Ovary (tissue), 9 donors: ENCODE data around the gene AGAP5. TPM values are rescaled to one million over a fixed set of nuclear protein-coding genes. Genes with fewer than 3 reads are reported as not detected.
A peak's percentile ranks its signal among the peaks of the same experiment; 100 is the strongest.
"Not testable (repeated sequence)": the region's sequence is repeated elsewhere in the genome, so short reads cannot be mapped to it uniquely, and the experiment has no call there.

Experiments used
- DNase-seq, 5 donors: peaks; one replicate each; pipeline ENCODE4 v3.0.0-alpha.2; 2019 to 2020
- H3K27ac ChIP-seq, 2 donors: fragments of 200-600 bp; one replicate each; pipeline versions ENCODE4 v1.5.1 to v1.8.0; 2019 to 2022
- H3K27me3 ChIP-seq: fragments of 200-600 bp; one replicate; pipeline ENCODE4 v1.8.0; 2022
- H3K36me3 ChIP-seq: fragments of 200-600 bp; sonication (generic); one replicate; pipeline ENCODE4 v1.5.1; 2019
- H3K4me1 ChIP-seq: one replicate; pipeline ENCODE4 v1.8.1; 2013; ENCODE audit warnings: mild to moderate bottlenecking, moderate library complexity; ENCODE audit not compliant: insufficient read depth
- H3K4me3 ChIP-seq: fragments of 200-600 bp; sonication (generic); one replicate; pipeline ENCODE4 v1.5.1; 2017
- H3K9me3 ChIP-seq, 2 donors: fragments of 200-600 bp in 1 of 2; sonication (generic) in 1 of 2; one replicate each; pipeline versions ENCODE4 v1.5.1 to v1.8.1; 2013 to 2019; ENCODE audit warnings: mild to moderate bottlenecking in 1 of 2, moderate library complexity in 1 of 2
- EP300 ChIP-seq: sonication (generic); formaldehyde crosslinking; IDR thresholded peaks from one replicate; pipeline ENCODE4 v1.6.1; 2017; ENCODE audit warnings: antibody characterized with exemption
- POLR2A ChIP-seq: fragments of 450-650 bp; IDR thresholded peaks from one replicate; pipeline ENCODE4 v1.6.1; 2017; ENCODE audit warnings: antibody characterized with exemption, mild to moderate bottlenecking, moderate library complexity
- WGBS, 3 donors: extraction: QIAGEN DNeasy Blood & Tissue Kit in 1 of 3; methylation state at CpG; one replicate each; pipeline versions ENCODE4 v1.1.5 to v1.1.7; 2013 to 2017; 5-methylcytosine and 5-hydroxymethylcytosine counted together
- intact Hi-C, 4 donors: fragments of 100-400 bp; cut with DNase I; formaldehyde crosslinking; loops; one replicate each; pipeline versions ENCODE4 v1.11.0 to v1.15.1; 2022 to 2023
- polyA plus RNA-seq, 2 donors: library from polyadenylated mRNA; stranded (reverse); fragments of 200-250 nt in 1 of 2; fragments of 350-450 nt in 1 of 2; fragmentation: Illumina TruSeq in 1 of 2; extraction: RNeasy Lipid Tissue Mini Kit (QIAGEN cat#74804) in 1 of 2; gene quantifications; one replicate each; pipeline ENCODE4 v1.2.3, GENCODE V29; 2013 to 2014
- total RNA-seq, 7 donors: library from RNA; depleted of rRNA in 2 of 7; stranded (reverse); fragments of >200 nt in 2 of 7; fragmentation: NEBNext Ultra II Directional in 3 of 7; extraction: Animal tissue kit (Norgen Biotek cat#: 25700) in 3 of 7; gene quantifications; one replicate each; pipeline versions ENCODE4 v1.1.0 to v1.2.4, GENCODE V29; 2016 to 2023
- TF ChIP-seq, protein P1 (sequence below), 3 donors: fragments of 450-650 bp in 2 of 3; fragments of 200-600 bp in 1 of 3; IDR thresholded peaks; one replicate each; pipeline versions ENCODE4 v1.5.1 to v1.8.0; 2016 to 2022; ENCODE audit warnings: antibody characterized with exemption in 3 of 3, mild to moderate bottlenecking in 1 of 3
- donor health status: DM: no; HTN: no; CAD: no; lungs with moderate emphysema.
- donor health status: DM: no; HTN: no; CAD: no.
- donor health status: Bipolar disorder and iron deficiency.
- donor health status: DM: yes; HTN: yes; CAD: no.
- donor health status: DM: no; HTN: no; CAD: no.
- donor health status: DM: yes; HTN: yes; CAD: no.

Gene AGAP5
- total and polyA plus RNA-seq, 9 donors: 2.0 to 11.1 (median 6.6) TPM

DNA sequence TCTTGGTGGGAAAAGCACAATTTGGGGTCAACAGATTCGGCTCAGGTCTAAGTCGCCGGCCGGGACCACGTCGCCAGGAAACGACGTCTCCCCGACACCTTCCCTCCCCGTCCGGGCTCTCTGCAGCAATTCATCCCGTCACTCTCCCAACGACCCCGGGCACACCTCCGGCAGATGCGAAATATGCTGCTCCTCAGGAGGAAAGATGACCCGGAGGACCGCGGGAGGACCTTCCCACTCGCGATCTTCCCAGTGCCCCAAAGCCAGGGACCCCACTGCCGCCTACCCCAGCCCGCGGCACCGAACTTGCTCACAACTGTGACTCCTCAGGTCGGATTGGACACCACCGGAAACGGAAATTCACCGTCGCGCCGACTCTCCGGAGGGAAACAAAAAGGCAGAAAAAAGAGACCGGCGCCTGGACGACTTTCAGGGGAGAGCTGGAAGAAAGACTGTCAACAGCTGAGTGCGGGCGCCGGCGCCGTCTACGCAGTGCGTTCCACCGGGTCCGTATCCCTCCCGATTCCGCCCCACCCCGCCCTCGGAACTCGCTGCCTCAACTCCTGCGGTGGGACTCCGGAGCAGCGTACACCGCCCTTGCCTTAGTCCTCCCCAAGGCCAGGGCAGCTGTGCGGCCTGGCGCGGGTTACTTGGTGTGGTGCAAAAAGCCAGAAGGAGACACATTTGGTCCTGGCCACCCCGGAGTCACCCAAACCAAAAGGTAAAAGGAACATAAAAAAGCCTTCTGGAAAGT lies 32.4 kb upstream of the AGAP5 start:
- 0% methylated on average over 58 of the region's 58 CpGs for WGBS, 3 donors
- Histone ChIP-seq H3K4me1 (peaks cover 9% of the 10 kb centered on the region), H3K27me3 (no peaks in the 10 kb centered on the region), H3K9me3 (no peaks in the 10 kb centered on the region), H3K4me3 (peak overlapping the region; percentile 66), H3K27ac (peak overlapping the region; percentile 35 to 78), H3K36me3 (no peaks in the 10 kb centered on the region)
- intact Hi-C loops: no loop called here
- TF ChIP-seq POLR2A: peak; percentile 30
- TF ChIP-seq, protein P1, sequence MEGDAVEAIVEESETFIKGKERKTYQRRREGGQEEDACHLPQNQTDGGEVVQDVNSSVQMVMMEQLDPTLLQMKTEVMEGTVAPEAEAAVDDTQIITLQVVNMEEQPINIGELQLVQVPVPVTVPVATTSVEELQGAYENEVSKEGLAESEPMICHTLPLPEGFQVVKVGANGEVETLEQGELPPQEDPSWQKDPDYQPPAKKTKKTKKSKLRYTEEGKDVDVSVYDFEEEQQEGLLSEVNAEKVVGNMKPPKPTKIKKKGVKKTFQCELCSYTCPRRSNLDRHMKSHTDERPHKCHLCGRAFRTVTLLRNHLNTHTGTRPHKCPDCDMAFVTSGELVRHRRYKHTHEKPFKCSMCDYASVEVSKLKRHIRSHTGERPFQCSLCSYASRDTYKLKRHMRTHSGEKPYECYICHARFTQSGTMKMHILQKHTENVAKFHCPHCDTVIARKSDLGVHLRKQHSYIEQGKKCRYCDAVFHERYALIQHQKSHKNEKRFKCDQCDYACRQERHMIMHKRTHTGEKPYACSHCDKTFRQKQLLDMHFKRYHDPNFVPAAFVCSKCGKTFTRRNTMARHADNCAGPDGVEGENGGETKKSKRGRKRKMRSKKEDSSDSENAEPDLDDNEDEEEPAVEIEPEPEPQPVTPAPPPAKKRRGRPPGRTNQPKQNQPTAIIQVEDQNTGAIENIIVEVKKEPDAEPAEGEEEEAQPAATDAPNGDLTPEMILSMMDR (IDR thresholded peaks at IDR 0.05): no peak
- no peak for TF ChIP-seq EP300
- DNase-seq: peak; percentile 80 to 91 (median 83)

DNA sequence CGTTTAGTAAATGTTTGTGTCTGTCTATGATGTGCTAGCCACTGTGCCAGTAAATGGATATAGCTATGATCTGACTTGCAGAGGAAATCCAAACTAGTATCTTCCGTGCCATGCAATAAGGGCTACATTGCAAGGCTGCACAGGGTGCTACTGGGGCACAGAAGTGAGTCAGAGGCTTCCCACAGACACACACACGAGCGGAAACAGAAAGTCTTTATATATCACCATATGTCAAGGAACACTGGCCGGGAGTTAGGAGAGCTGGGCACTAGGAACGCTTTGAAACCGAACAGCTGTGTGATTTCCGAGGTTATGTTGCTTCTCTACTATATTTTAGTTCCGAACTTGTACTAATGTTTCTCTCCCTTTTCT lies 31.9 kb upstream of the AGAP5 start:
- peak overlapping the region; percentile 35 to 78 for H3K27ac ChIP-seq
- DNase-seq, H3K9me3 ChIP-seq, intact Hi-C loops, H3K4me1 ChIP-seq, H3K27me3 ChIP-seq, H3K36me3 ChIP-seq: not testable (repeated sequence)
- H3K4me3 ChIP-seq: peak overlapping the region; percentile 66
- 0 to 1% (median 0%) methylated on average over 9 of the region's 9 CpGs for WGBS, 3 donors

DNA sequence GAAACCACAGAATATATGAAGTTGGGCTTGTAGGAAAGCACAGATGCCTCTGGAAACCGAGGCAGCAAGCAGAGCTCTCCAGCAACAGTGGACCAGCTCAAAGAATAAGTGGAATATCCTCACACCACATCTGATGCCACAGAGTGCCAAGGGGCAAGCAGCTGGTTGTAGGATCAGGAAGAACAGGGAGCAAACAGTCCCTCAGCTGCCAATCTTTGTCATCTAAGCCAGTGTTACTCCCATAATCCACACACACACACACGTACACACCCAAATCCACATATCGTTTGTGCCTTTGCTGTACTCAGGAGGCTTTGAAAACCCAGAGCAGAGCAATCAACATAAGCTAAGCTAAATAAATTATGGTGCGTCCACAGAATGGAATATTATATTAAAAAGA lies 25.6 kb upstream of the AGAP5 start:
- DNase-seq: no peak
- intact Hi-C loops: no loop called here
- no peak for TF ChIP-seq POLR2A
- TF ChIP-seq EP300: no peak
- TF ChIP-seq, protein P1 (IDR thresholded peaks at IDR 0.05): no peak
- no peaks in the 10 kb centered on the region for H3K9me3 ChIP-seq
- WGBS, 3 donors: 65 to 92% (median 75%) methylated on average over 4 of the region's 4 CpGs
- no peaks in the 10 kb centered on the region for H3K36me3 ChIP-seq
- no peaks in the 10 kb centered on the region for H3K4me1 ChIP-seq
- no peaks in the 10 kb centered on the region for H3K27me3 ChIP-seq
- no peak overlapping the region for H3K27ac ChIP-seq
- H3K4me3 ChIP-seq: no peak overlapping the region

DNA sequence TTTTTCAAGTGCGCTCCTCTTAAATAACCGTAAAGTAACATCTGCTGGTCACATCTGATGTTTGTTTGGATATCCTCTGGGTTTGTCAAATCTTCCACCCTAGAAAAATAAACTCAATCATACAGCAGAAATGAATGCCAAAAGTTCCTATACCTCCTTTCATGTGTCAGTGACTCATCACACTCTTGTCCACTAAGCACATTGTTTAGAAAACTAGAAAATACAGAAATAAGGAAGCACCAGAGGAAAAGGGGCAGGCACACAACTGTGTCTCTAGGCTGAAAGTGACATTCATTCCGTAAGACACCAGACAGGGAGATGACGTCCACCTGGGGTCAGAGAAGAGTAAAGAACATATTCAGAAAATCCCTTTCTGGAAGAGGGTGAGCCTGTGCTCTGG lies 22.7 kb upstream of the AGAP5 start:
- H3K4me1 ChIP-seq, H3K27me3 ChIP-seq, H3K4me3 ChIP-seq, intact Hi-C loops, DNase-seq, H3K36me3 ChIP-seq, H3K27ac ChIP-seq, H3K9me3 ChIP-seq: not testable (repeated sequence)
- 82 to 90% (median 87%) methylated on average over 4 of the region's 4 CpGs for WGBS, 3 donors

DNA sequence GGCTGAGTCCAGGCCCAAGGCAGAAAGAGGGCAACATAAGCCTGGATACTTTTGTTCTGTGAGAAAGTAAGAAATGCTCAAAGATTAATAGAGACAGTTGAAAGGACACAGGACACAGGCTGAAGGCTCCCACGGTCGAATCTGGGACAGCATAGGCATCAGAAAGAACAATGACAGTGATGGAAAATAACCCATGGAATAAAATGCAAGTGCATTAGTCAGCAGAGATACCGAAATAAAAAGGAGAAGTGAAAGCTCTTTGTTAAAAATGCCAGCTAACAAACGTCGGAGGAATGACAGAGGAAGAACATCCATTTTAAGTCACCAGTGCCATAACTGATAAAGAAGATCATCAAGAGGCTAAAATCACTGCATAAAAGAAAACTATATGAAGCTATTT lies 19.6 kb upstream of the AGAP5 start:
- H3K27ac ChIP-seq: no peak overlapping the region
- no peak for TF ChIP-seq POLR2A
- no peak for TF ChIP-seq EP300
- TF ChIP-seq, protein P1 (IDR thresholded peaks at IDR 0.05): no peak
- 74 to 81% (median 80%) methylated on average over 5 of the region's 5 CpGs for WGBS, 3 donors
- no peak overlapping the region for H3K4me3 ChIP-seq
- intact Hi-C loops: no loop called here
- H3K27me3 ChIP-seq: no peaks in the 10 kb centered on the region
- no peaks in the 10 kb centered on the region for H3K36me3 ChIP-seq
- H3K4me1 ChIP-seq: peaks cover 3% of the 10 kb centered on the region
- DNase-seq: no peak
- H3K9me3 ChIP-seq: no peaks in the 10 kb centered on the region
